ENCODE measurements around the gene ANO7. TPM values are rescaled to one million over a fixed set of nuclear protein-coding genes. Genes with fewer than 3 reads are reported as not detected.

Gene ANO7
- total RNA-seq, 2 experiments from 2014 or later: 0.16 to 0.46 TPM

DNA sequence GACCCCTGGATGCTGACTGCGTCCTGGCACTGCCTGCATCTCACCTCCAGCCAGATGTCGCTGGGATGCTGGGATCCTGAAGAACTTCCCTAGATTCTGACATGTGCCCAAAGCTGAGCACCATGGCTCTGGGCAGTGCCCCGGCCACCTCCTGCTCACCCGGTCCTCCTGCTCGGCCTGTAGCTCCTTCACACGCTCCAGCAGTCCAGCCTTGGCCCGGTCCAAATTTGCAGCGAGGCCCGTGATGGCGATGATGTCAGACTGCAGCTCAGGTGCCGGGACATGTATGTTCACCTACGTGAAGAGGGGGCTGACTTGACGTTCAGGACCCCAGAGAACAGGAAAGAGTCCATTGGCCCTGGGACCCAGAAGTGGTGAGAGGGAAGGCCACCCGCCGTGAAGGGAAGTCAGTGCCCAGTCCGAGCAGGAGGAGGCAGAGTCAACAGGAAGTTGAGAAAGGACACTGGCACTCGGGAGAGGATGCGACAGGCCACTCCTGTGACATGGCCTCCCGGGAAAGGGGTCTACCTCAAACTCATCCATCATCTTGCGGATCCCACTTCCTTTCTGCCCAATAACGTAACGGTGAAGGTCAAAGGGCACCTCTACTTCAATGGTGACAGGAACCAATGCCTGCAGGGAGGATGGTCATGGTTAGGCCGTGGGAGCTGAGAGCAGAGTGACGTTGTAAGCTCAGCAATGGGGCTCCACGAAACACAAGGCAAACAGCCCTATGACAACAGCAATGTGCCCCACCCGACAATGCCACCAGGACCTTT is 46.7 kb downstream of the ANO7 start:
- intact Hi-C loops (cut with micrococcal nuclease; ENCODE audit: unreplicated experiment): no loop called here
- H3K4me3 ChIP-seq (ENCODE audit: low read depth, low read length, poor library complexity, severe bottlenecking): no peak overlapping the region
- H3K36me3 ChIP-seq (ENCODE audit: insufficient read depth, low read length): peaks cover 87% of the 10 kb centered on the region
- H3K27ac ChIP-seq (ENCODE audit: low read depth, low read length, poor library complexity, severe bottlenecking): no peak overlapping the region
- no peak for TF ChIP-seq EZH2phosphoT487 (IDR thresholded peaks at IDR 0.05; ENCODE audit: borderline replicate concordance, low read depth, low read length)
- TF ChIP-seq, protein P1, sequence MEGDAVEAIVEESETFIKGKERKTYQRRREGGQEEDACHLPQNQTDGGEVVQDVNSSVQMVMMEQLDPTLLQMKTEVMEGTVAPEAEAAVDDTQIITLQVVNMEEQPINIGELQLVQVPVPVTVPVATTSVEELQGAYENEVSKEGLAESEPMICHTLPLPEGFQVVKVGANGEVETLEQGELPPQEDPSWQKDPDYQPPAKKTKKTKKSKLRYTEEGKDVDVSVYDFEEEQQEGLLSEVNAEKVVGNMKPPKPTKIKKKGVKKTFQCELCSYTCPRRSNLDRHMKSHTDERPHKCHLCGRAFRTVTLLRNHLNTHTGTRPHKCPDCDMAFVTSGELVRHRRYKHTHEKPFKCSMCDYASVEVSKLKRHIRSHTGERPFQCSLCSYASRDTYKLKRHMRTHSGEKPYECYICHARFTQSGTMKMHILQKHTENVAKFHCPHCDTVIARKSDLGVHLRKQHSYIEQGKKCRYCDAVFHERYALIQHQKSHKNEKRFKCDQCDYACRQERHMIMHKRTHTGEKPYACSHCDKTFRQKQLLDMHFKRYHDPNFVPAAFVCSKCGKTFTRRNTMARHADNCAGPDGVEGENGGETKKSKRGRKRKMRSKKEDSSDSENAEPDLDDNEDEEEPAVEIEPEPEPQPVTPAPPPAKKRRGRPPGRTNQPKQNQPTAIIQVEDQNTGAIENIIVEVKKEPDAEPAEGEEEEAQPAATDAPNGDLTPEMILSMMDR (conservative IDR thresholded peaks at IDR 0.05; ENCODE audit: low read length): no peak
- H3K4me2 ChIP-seq (ENCODE audit: low read length): no peak overlapping the region
- no TSS peak for BruUV-seq (replicated peaks)
- ChIA-PET POLR2A (no interaction called here), CTCF (ENCODE audit: unreplicated experiment) (no interaction called here)
- DNase-seq (ENCODE audit: low spot score): no peak
- no peaks in the 10 kb centered on the region for H3K9me2 ChIP-seq (ENCODE audit: insufficient read depth, low read length)
- no peak overlapping the region for H2AFZ ChIP-seq (ENCODE audit: low read length)
- no peaks in the 10 kb centered on the region for H4K20me1 ChIP-seq (ENCODE audit: insufficient read depth, low read length)
- no peaks in the 10 kb centered on the region for H3K79me2 ChIP-seq (ENCODE audit: insufficient read depth, low read depth, low read length)
- H3K4me1 ChIP-seq (ENCODE audit: insufficient read depth, low read length, poor library complexity, severe bottlenecking): no peaks in the 10 kb centered on the region
- no peaks in the 10 kb centered on the region for H3K9me3 ChIP-seq (ENCODE audit: low read length)

DNA sequence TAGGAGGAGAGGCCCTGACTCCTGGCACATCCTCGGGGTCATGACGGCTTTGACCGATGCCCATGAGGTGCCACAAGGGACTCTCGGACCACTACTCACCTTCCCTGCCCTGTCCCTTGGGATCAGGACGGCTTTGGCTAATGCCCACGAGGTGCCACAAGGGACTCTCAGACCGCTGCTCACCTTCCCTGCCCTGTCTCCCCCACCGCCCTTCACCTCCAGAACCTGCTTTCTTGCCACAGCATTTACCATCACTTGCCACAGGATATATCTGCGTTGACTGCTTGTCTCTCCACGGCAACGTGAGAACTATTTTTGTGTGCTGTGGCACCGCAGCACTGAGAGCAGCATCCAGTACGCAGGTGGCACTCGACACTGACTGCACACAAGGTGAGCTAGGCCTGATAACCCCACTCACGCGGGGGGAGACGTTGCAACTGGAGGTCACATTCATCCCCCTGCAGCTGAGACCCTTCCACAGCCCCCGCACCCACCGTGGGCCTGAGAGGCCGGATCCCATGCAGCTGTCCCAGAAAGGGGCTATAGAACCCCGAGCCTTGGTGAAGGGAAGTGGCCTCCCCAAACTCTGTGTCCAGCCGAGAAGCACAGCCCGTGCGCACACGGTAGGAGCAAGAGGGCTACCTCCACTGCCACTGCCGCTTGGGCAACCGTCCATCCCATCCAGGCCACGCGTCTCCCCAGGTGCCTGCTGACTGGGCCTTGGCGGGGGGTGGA is 47.5 kb downstream of the ANO7 start:
- Histone ChIP-seq H3K79me2 (ENCODE audit: insufficient read depth, low read depth, low read length) (no peaks in the 10 kb centered on the region), H3K9me2 (ENCODE audit: insufficient read depth, low read length) (no peaks in the 10 kb centered on the region), H3K4me1 (ENCODE audit: insufficient read depth, low read length, poor library complexity, severe bottlenecking) (no peaks in the 10 kb centered on the region), H3K36me3 (ENCODE audit: insufficient read depth, low read length) (peaks cover 89% of the 10 kb centered on the region), H3K4me3 (ENCODE audit: low read depth, low read length, poor library complexity, severe bottlenecking) (no peak overlapping the region), H3K27ac (ENCODE audit: low read depth, low read length, poor library complexity, severe bottlenecking) (no peak overlapping the region), H3K4me2 (ENCODE audit: low read length) (no peak overlapping the region), H4K20me1 (ENCODE audit: insufficient read depth, low read length) (no peaks in the 10 kb centered on the region), H2AFZ (ENCODE audit: low read length) (no peak overlapping the region), H3K9me3 (ENCODE audit: low read length) (no peaks in the 10 kb centered on the region)
- ChIA-PET CTCF (ENCODE audit: unreplicated experiment) (interaction anchor here (0.5 kb wide), 1 partner anchor 49 kb away, joined by 12 read pairs; no protein-coding TSS in a partner anchor), POLR2A (interaction anchor here (0.5 kb wide), 1 partner anchor 56 kb away, joined by 3 read pairs; no protein-coding TSS in a partner anchor)
- DNase-seq (ENCODE audit: low spot score): no peak
- no TSS peak for BruUV-seq (replicated peaks)
- TF ChIP-seq, protein P1 (conservative IDR thresholded peaks at IDR 0.05; ENCODE audit: low read length): no peak
- TF ChIP-seq EZH2phosphoT487 (IDR thresholded peaks at IDR 0.05; ENCODE audit: borderline replicate concordance, low read depth, low read length): no peak
- intact Hi-C loops (cut with micrococcal nuclease; ENCODE audit: unreplicated experiment): no loop called here

DNA sequence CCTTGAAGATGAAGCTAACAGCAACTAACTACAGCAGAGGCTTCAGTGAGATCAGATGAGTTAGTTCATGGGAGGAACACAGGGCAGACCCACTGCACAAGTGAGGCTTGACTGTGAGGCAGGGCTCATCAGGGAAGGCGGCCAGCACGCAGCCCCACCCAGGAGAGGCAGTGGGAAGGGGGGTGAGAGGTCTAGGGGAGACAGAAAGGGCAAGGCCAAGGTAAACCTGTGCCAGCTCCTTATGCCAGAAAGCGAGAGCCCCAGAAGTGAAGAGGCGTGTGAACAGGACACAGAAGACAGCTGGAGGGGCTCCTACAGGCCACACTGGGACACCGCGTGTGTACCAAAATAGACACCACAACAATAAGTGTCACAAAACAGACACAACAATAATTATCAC is 48.6 kb downstream of the ANO7 start:
- Histone ChIP-seq H3K4me3 (ENCODE audit: low read depth, low read length, poor library complexity, severe bottlenecking) (no peak overlapping the region), H3K4me2 (ENCODE audit: low read length) (no peak overlapping the region), H3K9me3 (ENCODE audit: low read length) (no peaks in the 10 kb centered on the region), H3K4me1 (ENCODE audit: insufficient read depth, low read length, poor library complexity, severe bottlenecking) (no peaks in the 10 kb centered on the region), H2AFZ (ENCODE audit: low read length) (no peak overlapping the region), H4K20me1 (ENCODE audit: insufficient read depth, low read length) (no peaks in the 10 kb centered on the region), H3K9me2 (ENCODE audit: insufficient read depth, low read length) (no peaks in the 10 kb centered on the region), H3K36me3 (ENCODE audit: insufficient read depth, low read length) (peaks cover 90% of the 10 kb centered on the region), H3K27ac (ENCODE audit: low read depth, low read length, poor library complexity, severe bottlenecking) (no peak overlapping the region), H3K79me2 (ENCODE audit: insufficient read depth, low read depth, low read length) (no peaks in the 10 kb centered on the region)
- BruUV-seq (replicated peaks): no TSS peak
- ChIA-PET POLR2A (no interaction called here), CTCF (ENCODE audit: unreplicated experiment) (no interaction called here)
- no peak for TF ChIP-seq EZH2phosphoT487 (IDR thresholded peaks at IDR 0.05; ENCODE audit: borderline replicate concordance, low read depth, low read length)
- TF ChIP-seq, protein P1 (conservative IDR thresholded peaks at IDR 0.05; ENCODE audit: low read length): no peak
- no peak for DNase-seq (ENCODE audit: low spot score)
- intact Hi-C loops (cut with micrococcal nuclease; ENCODE audit: unreplicated experiment): no loop called here
